ENCODE measurements around the gene CYP2C19. TPM values are rescaled to one million over a fixed set of nuclear protein-coding genes. Genes with fewer than 3 reads are reported as not detected.

The CYP2C19 gene
- polyA plus RNA-seq, 3 donors: not detected

- peaks cover 0 to 5% (median 5%) of the 10 kb centered on the region in 7 donors for H3K9me3 Mint-ChIP-seq
- Histone ChIP-seq H3K9me3 (replicated peaks in 1 of 2; ENCODE audit: control insufficient read depth in 1 of 2, insufficient read depth in 1 of 2, low read length in 2 of 2) (no peaks in the 10 kb centered on the region), H3K79me2 (ENCODE audit: insufficient read depth, low read length) (no peaks in the 10 kb centered on the region), H3K4me3 (replicated peaks in 1 of 3; ENCODE audit: low read depth in 2 of 3, low read length in 3 of 3) (no peak overlapping the region), H3K9ac (ENCODE audit: insufficient read depth, low read length, poor library complexity, severe bottlenecking) (no peak overlapping the region), H3K4me1 (ENCODE audit: control insufficient read depth in 1 of 2, insufficient read depth in 2 of 2, low read length in 2 of 2) (no peaks in the 10 kb centered on the region), H3K27me3 (ENCODE audit: control insufficient read depth in 2 of 2, insufficient read depth in 2 of 2, low read length in 2 of 2) (no peaks in the 10 kb centered on the region), H3K27ac (ENCODE audit: low read depth in 1 of 2, low read length in 2 of 2) (no peak overlapping the region), H4K20me1 (ENCODE audit: insufficient read depth, low read length) (no peaks in the 10 kb centered on the region), H3K4me2 (replicated peaks; ENCODE audit: extremely low read depth, low read length, poor library complexity, severe bottlenecking) (no peak overlapping the region), H3K36me3 (replicated peaks in 1 of 2; ENCODE audit: control insufficient read depth in 1 of 2, insufficient read depth in 2 of 2, low read length in 2 of 2) (no peaks in the 10 kb centered on the region), H2AFZ (ENCODE audit: insufficient read depth, low read depth, low read length, poor library complexity, severe bottlenecking) (no peak overlapping the region)
- no peak overlapping the region for H3K27ac Mint-ChIP-seq
- no peak for TF ChIP-seq CTCF (IDR thresholded peaks at IDR 0.05)
- intact Hi-C loops (cut with micrococcal nuclease): no loop called here
- H3K27me3 Mint-ChIP-seq (ENCODE audit: low read depth in 3 of 3): no peaks in the 10 kb centered on the region
- no peaks in the 10 kb centered on the region for H3K4me1 Mint-ChIP-seq
- no peak overlapping the region for H3K4me3 Mint-ChIP-seq
- no peaks in the 10 kb centered on the region for H3K36me3 Mint-ChIP-seq
- DNase-seq: no peak
- whole genome bisulfite sequencing (ENCODE audit: insufficient coverage): 100% methylated on average over 1 of the region's 3 CpGs
Observed at GRCh38 chr10:94735197-94735596, 27.3 kb upstream of the CYP2C19 start.

GRCh38 chr10:94738588-94738987 lies 23.9 kb upstream of the CYP2C19 start:
- Histone ChIP-seq H3K4me2 (replicated peaks; ENCODE audit: extremely low read depth, low read length, poor library complexity, severe bottlenecking) (no peak overlapping the region), H3K27me3 (ENCODE audit: control insufficient read depth in 2 of 2, insufficient read depth in 2 of 2, low read length in 2 of 2) (no peaks in the 10 kb centered on the region), H4K20me1 (ENCODE audit: insufficient read depth, low read length) (no peaks in the 10 kb centered on the region), H3K36me3 (replicated peaks in 1 of 2; ENCODE audit: control insufficient read depth in 1 of 2, insufficient read depth in 2 of 2, low read length in 2 of 2) (no peaks in the 10 kb centered on the region), H3K79me2 (ENCODE audit: insufficient read depth, low read length) (no peaks in the 10 kb centered on the region), H3K4me3 (replicated peaks in 1 of 3; ENCODE audit: low read depth in 2 of 3, low read length in 3 of 3) (no peak overlapping the region), H3K4me1 (ENCODE audit: control insufficient read depth in 1 of 2, insufficient read depth in 2 of 2, low read length in 2 of 2) (no peaks in the 10 kb centered on the region), H3K9me3 (replicated peaks in 1 of 2; ENCODE audit: control insufficient read depth in 1 of 2, insufficient read depth in 1 of 2, low read length in 2 of 2) (peaks cover 1 to 4% of the 10 kb centered on the region in 2 donors), H2AFZ (ENCODE audit: insufficient read depth, low read depth, low read length, poor library complexity, severe bottlenecking) (no peak overlapping the region), H3K9ac (ENCODE audit: insufficient read depth, low read length, poor library complexity, severe bottlenecking) (no peak overlapping the region), H3K27ac (ENCODE audit: low read depth in 1 of 2, low read length in 2 of 2) (no peak overlapping the region)
- intact Hi-C loops (cut with micrococcal nuclease): no loop called here
- TF ChIP-seq CTCF (IDR thresholded peaks at IDR 0.05): no peak
- no peaks in the 10 kb centered on the region for H3K36me3 Mint-ChIP-seq
- no peaks in the 10 kb centered on the region for H3K4me1 Mint-ChIP-seq
- WGBS (ENCODE audit: insufficient coverage): no CpG with 5 or more reads among the region's 2 CpGs
- no peak overlapping the region for H3K27ac Mint-ChIP-seq
- DNase-seq: no peak
- H3K27me3 Mint-ChIP-seq (ENCODE audit: low read depth in 3 of 3): no peaks in the 10 kb centered on the region
- no peak overlapping the region for H3K4me3 Mint-ChIP-seq
- H3K9me3 Mint-ChIP-seq: peaks cover 1 to 17% (median 5%) of the 10 kb centered on the region in 7 donors
